Skeletal muscle cell (primary cell): Measurements from ENCODE around the gene AMH.
"Not testable (repeated sequence)": the region's sequence is repeated elsewhere in the genome, so short reads cannot be mapped to it uniquely, and the experiment has no call there.

ENCODE experiments used
- DNase-seq: peaks from one replicate; pipeline ENCODE4 v3.0.0-alpha.2; 2010; ENCODE audit warnings: low read depth
- H3K4me3 ChIP-seq: 2 replicates; pipeline ENCODE4 v1.5.1; 2011; ENCODE audit warnings: low read depth, mild to moderate bottlenecking, control low read depth, low read length, moderate library complexity

Gene AMH

GRCh38 chr19:2249010-2249866 is at the start of gene AMH:
AMH (plus strand) TSS chr19:2249323; CDS start chr19:2249333, 10 bp downstream.
- no peak within 1 kb of the TSS for H3K4me3 ChIP-seq
- DNase-seq = no peak

GRCh38 chr19:2199861-2200623 is 49.1 kb upstream of the AMH start:
- no peak overlapping the region for H3K4me3 ChIP-seq
- DNase-seq = no peak

GRCh38 chr19:2200624-2201294 is 48.4 kb upstream of the AMH start:
- not testable (repeated sequence) for DNase-seq, H3K4me3 ChIP-seq

- no peak overlapping the region for H3K4me3 ChIP-seq
- no peak for DNase-seq
Observed at GRCh38 chr19:2201473-2202148, 47.5 kb upstream of the AMH start.

GRCh38 chr19:2202366-2202765 is 46.8 kb upstream of the AMH start:
- DNase-seq = no peak
- no peak overlapping the region for H3K4me3 ChIP-seq

GRCh38 chr19:2207008-2207407 is 42.1 kb upstream of the AMH start:
- no peak for DNase-seq
- H3K4me3 ChIP-seq = no peak overlapping the region

GRCh38 chr19:2207991-2208860 is 40.9 kb upstream of the AMH start:
- DNase-seq = peak; percentile 40
- no peak overlapping the region for H3K4me3 ChIP-seq

- no peak for DNase-seq
- no peak overlapping the region for H3K4me3 ChIP-seq
Observed at GRCh38 chr19:2208975-2209374, 40.1 kb upstream of the AMH start.

GRCh38 chr19:2209408-2209807 is 39.7 kb upstream of the AMH start:
- DNase-seq = no peak
- H3K4me3 ChIP-seq = no peak overlapping the region

- no peak for DNase-seq
- H3K4me3 ChIP-seq = no peak overlapping the region
Observed at GRCh38 chr19:2210206-2210605, 38.9 kb upstream of the AMH start.

- no peak overlapping the region for H3K4me3 ChIP-seq
- DNase-seq = no peak
Observed at GRCh38 chr19:2210987-2211740, 38.0 kb upstream of the AMH start.

- no peak overlapping the region for H3K4me3 ChIP-seq
- no peak for DNase-seq
Observed at GRCh38 chr19:2212861-2213711, 36.0 kb upstream of the AMH start.

- H3K4me3 ChIP-seq = no peak overlapping the region
- peak; percentile 56 for DNase-seq
Observed at GRCh38 chr19:2213799-2214198, 35.3 kb upstream of the AMH start.

GRCh38 chr19:2214251-2214650 is 34.9 kb upstream of the AMH start:
- no peak for DNase-seq
- no peak overlapping the region for H3K4me3 ChIP-seq

GRCh38 chr19:2215281-2215751 is 33.8 kb upstream of the AMH start:
- no peak overlapping the region for H3K4me3 ChIP-seq
- no peak for DNase-seq

GRCh38 chr19:2216361-2217225 is 32.5 kb upstream of the AMH start:
- no peak overlapping the region for H3K4me3 ChIP-seq
- DNase-seq = no peak
